ENCODE measurements around the gene PLA2G4E.

DNA sequence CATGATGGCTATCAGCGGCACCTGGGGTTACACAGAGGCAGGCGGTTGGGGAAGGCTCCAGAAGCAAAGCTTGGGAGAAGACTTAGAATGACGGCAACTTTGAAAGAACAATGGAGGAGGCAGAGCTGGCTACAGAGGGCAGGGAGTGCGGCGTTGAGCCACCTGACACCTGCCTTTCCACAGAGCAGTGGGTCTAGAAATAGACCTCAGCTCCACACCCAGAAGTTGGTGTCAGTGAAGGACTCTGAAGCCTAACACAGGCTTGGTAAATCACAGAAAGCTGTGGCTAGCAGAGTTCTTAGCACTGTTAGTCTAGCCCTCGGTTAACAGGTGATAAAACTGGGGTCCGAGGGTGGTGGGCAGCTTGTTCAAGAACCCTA, 25.4 kb downstream of the PLA2G4E start:
- no peak for TF ChIP-seq POLR2A (IDR thresholded peaks at IDR 0.05; ENCODE audit: low read length)
- TF ChIP-seq GATA1 (IDR thresholded peaks at IDR 0.05; ENCODE audit: low read depth, low read length), result no peak
